Muscle layer of colon (tissue), 2 donors: ENCODE measurements around the gene JAZF1.

ENCODE experiments used
- H3K27ac ChIP-seq: one replicate; pipeline ENCODE4 v1.7.0; 2013; ENCODE audit warnings: low read depth, mild to moderate bottlenecking, low read length, moderate library complexity
- H3K27me3 ChIP-seq, 2 donors: one replicate each; pipeline ENCODE4 v1.7.0; 2013; ENCODE audit warnings: low read length in 2 of 2, mild to moderate bottlenecking in 2 of 2; ENCODE audit not compliant: insufficient read depth in 2 of 2, control insufficient read depth in 1 of 2
- H3K36me3 ChIP-seq: one replicate; pipeline ENCODE4 v1.7.0; 2013; ENCODE audit warnings: mild to moderate bottlenecking, low read length; ENCODE audit not compliant: insufficient read depth
- H3K4me1 ChIP-seq: one replicate; pipeline ENCODE4 v1.7.0; 2013; ENCODE audit warnings: mild to moderate bottlenecking, low read length; ENCODE audit not compliant: insufficient read depth
- H3K4me3 ChIP-seq, 2 donors: one replicate each; pipeline ENCODE4 v1.7.0; 2013; ENCODE audit warnings: low read length in 2 of 2, low read depth in 1 of 2, mild to moderate bottlenecking in 1 of 2, moderate library complexity in 1 of 2
- H3K9ac ChIP-seq: one replicate; pipeline ENCODE4 v1.7.0; 2013; ENCODE audit warnings: low read length
- H3K9me3 ChIP-seq: one replicate; pipeline ENCODE4 v1.7.0; 2013; ENCODE audit warnings: mild to moderate bottlenecking, low read length
- donor health status: abdominal sarcoma.
- donor health status: Adenocarcinoma of cecum.

JAZF1 gene

GRCh38 chr7:28190077-28190710 lies 9.6 kb upstream of the JAZF1 start:
- no peaks in the 10 kb centered on the region for H3K4me1 ChIP-seq
- no peaks in the 10 kb centered on the region for H3K27me3 ChIP-seq
- H3K27ac ChIP-seq, result no peak overlapping the region
- no peaks in the 10 kb centered on the region for H3K36me3 ChIP-seq
- no peak overlapping the region for H3K4me3 ChIP-seq
- no peak overlapping the region for H3K9ac ChIP-seq
- no peaks in the 10 kb centered on the region for H3K9me3 ChIP-seq

- H3K36me3 ChIP-seq, result no peaks in the 10 kb centered on the region
- H3K4me3 ChIP-seq, result no peak overlapping the region
- no peak overlapping the region for H3K9ac ChIP-seq
- H3K27ac ChIP-seq, result no peak overlapping the region
- H3K4me1 ChIP-seq, result peaks cover 5% of the 10 kb centered on the region
- H3K27me3 ChIP-seq, result no peaks in the 10 kb centered on the region
- H3K9me3 ChIP-seq, result no peaks in the 10 kb centered on the region
These were observed 6.4 kb upstream of the JAZF1 start for GRCh38 chr7:28187012-28187411.

DNA sequence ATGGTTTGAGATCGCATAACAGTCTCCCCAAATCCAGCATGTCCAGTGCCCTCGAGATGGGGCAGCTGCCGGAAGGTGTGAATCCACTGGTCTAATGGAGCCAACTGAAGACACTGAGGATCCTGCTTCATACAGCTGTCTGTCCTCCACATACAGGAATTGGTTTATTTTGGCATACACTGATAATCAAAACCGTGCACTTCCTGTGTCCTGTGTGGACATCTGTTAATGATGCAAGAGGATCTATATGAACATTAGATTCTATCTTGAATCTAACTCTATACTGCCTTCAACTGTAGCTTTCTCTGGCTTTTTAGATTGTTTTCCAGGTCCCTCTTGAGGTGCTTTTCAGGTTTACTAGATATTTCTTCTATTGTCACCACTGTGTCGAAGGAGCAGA lies 3.0 kb upstream of the JAZF1 start:
- Histone ChIP-seq H3K27me3 (no peaks in the 10 kb centered on the region), H3K9ac (no peak overlapping the region), H3K4me1 (peaks cover 23% of the 10 kb centered on the region), H3K27ac (no peak overlapping the region), H3K4me3 (no peak overlapping the region), H3K36me3 (no peaks in the 10 kb centered on the region), H3K9me3 (no peaks in the 10 kb centered on the region)

DNA sequence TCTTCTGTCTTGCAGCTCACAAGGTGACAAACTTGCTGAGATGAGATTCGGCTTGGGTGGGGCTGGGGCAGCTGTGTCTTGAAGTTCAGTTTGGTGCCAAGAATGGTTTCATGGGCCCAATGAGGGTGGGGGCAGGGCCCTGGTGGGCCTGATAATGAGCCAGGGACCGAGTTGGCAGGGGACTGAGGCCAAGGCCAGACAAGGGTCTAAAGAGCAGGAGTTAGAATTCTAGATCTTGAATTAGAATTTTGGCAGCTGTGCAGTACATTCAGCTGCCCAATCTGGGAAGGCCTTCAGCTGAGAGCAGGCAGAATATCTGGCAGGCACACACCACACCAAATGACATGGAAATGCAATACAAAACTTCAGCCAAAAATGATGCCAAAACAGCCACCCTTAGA lies 1.5 kb upstream of the JAZF1 start:
- Histone ChIP-seq H3K36me3 (no peaks in the 10 kb centered on the region), H3K4me3 (no peak overlapping the region), H3K27me3 (no peaks in the 10 kb centered on the region), H3K4me1 (peaks cover 35% of the 10 kb centered on the region), H3K9me3 (no peaks in the 10 kb centered on the region), H3K27ac (peak overlapping the region; percentile 50), H3K9ac (peak overlapping the region; percentile 15)

- peak overlapping the region in 1 of 2 donors; percentile 58 for H3K4me3 ChIP-seq
These were observed 821 bp upstream of the JAZF1 start for GRCh38 chr7:28181416-28181815.

GRCh38 chr7:28180031-28180363 lies 598 bp downstream of the JAZF1 start:
- H3K9me3 ChIP-seq, result no peaks in the 10 kb centered on the region
- H3K9ac ChIP-seq, result no peak overlapping the region
- H3K4me3 ChIP-seq, result peak overlapping the region; percentile 43 to 84
- no peaks in the 10 kb centered on the region for H3K27me3 ChIP-seq
- H3K36me3 ChIP-seq, result no peaks in the 10 kb centered on the region
- H3K27ac ChIP-seq, result peak overlapping the region; percentile 43
- peaks cover 54% of the 10 kb centered on the region for H3K4me1 ChIP-seq

More at GRCh38 chr7:28181416-28181815, 821 bp upstream of the JAZF1 start:
- Histone ChIP-seq H3K36me3 (no peaks in the 10 kb centered on the region), H3K27ac (no peak overlapping the region), H3K9ac (no peak overlapping the region), H3K9me3 (no peaks in the 10 kb centered on the region), H3K27me3 (no peaks in the 10 kb centered on the region), H3K4me1 (peaks cover 42% of the 10 kb centered on the region)

GRCh38 chr7:28179120-28180030 lies 1.2 kb downstream of the JAZF1 start:
- peak overlapping the region; percentile 67 for H3K27ac ChIP-seq
- no peaks in the 10 kb centered on the region for H3K9me3 ChIP-seq
- peak overlapping the region; percentile 62 to 85 for H3K4me3 ChIP-seq
- H3K4me1 ChIP-seq, result peaks cover 57% of the 10 kb centered on the region
- no peaks in the 10 kb centered on the region for H3K36me3 ChIP-seq
- no peaks in the 10 kb centered on the region for H3K27me3 ChIP-seq
- peak overlapping the region; percentile 58 for H3K9ac ChIP-seq

DNA sequence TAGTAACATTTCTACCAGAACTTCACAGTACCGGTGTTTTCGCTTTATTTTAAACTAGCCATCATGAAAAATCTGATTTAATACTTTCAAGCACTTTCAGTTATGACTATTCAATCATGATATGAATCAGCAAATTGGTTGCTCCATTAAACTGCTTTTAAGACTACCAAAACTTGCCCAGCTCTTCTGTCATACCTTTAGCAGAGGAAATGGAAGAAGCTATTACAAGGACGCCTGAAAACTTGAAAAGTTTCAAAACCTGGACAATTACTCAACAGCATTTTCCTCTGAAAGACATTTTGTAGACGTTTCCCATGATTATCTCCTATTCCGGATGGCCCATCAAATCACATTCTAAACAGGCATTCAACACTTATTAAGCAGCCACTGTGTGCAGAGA lies 2.0 kb downstream of the JAZF1 start:
- Histone ChIP-seq H3K4me1 (peaks cover 63% of the 10 kb centered on the region), H3K36me3 (no peaks in the 10 kb centered on the region), H3K9me3 (no peaks in the 10 kb centered on the region), H3K27me3 (no peaks in the 10 kb centered on the region), H3K9ac (peak overlapping the region; percentile 58), H3K27ac (peak overlapping the region; percentile 67), H3K4me3 (peak overlapping the region in 1 of 2 donors; percentile 85)

DNA sequence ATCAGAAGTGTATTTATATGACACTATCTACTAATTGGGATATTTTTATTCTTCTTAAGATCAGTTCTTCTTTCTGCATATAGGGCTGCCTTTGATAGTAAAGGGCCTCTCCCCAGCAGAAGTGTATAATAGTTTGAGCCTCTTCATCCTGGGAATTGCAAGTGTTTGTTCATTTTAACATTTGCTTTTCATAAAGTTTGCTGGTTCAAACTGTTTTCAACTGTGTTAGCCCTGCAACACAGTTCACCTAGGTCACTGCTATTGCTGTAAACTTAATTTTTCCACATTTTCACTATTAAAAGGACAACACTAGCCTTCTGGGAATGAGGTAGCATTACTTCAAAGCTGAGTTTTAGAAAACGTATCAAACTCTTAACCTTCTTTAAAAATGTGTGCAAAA lies 2.8 kb downstream of the JAZF1 start:
- Histone ChIP-seq H3K27me3 (no peaks in the 10 kb centered on the region), H3K4me1 (peaks cover 63% of the 10 kb centered on the region), H3K27ac (no peak overlapping the region), H3K4me3 (no peak overlapping the region), H3K9me3 (no peaks in the 10 kb centered on the region), H3K36me3 (no peaks in the 10 kb centered on the region), H3K9ac (no peak overlapping the region)

DNA sequence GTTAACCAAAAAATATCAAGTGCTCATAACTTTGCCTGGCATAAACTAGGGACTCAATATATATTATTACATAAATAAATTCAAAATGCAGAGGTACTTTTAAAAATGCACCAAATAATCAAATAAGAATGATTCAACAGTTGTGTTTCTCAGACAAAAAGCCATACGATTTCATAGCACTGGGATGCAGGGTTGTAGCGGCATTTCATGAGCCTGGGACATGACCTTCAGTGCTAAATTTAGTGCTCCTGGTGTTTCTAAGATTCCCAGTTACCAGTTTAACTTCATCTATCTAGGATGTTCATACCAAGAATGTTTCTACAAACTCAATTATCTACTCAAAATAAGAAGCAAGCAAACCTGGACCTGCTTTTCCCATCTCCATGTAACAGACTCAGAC lies 4.0 kb downstream of the JAZF1 start:
- Histone ChIP-seq H3K27me3 (no peaks in the 10 kb centered on the region), H3K4me1 (peaks cover 59% of the 10 kb centered on the region), H3K9me3 (no peaks in the 10 kb centered on the region), H3K9ac (no peak overlapping the region), H3K4me3 (no peak overlapping the region), H3K36me3 (no peaks in the 10 kb centered on the region), H3K27ac (peak overlapping the region; percentile 14)

- H3K9me3 ChIP-seq, result no peaks in the 10 kb centered on the region
- H3K4me1 ChIP-seq, result peaks cover 54% of the 10 kb centered on the region
- H3K9ac ChIP-seq, result peak overlapping the region; percentile 30
- no peaks in the 10 kb centered on the region for H3K27me3 ChIP-seq
- H3K4me3 ChIP-seq, result no peak overlapping the region
- H3K27ac ChIP-seq, result peak overlapping the region; percentile 14
- no peaks in the 10 kb centered on the region for H3K36me3 ChIP-seq
These were observed 4.4 kb downstream of the JAZF1 start for GRCh38 chr7:28176174-28176573.
